ENCODE measurements around the gene NPHP4. TPM values are rescaled to one million over a fixed set of nuclear protein-coding genes. Genes with fewer than 3 reads are reported as not detected.
"Not testable (repeated sequence)": the region's sequence is repeated elsewhere in the genome, so short reads cannot be mapped to it uniquely, and the experiment has no call there.

Gene NPHP4
- total RNA-seq, 1 donor from 2014 or later, result 3.2 TPM

- Histone ChIP-seq H3K27me3 (ENCODE audit: control insufficient read depth, insufficient read depth, low read length) (no peaks in the 10 kb centered on the region), H3K36me3 (ENCODE audit: control insufficient read depth, insufficient read depth, low read length) (peaks cover 2% of the 10 kb centered on the region), H3K4me3 (ENCODE audit: low read depth, low read length) (no peak overlapping the region)
- no peak for DNase-seq (ENCODE audit: low read depth)
- no peak for FAIRE-seq
- TF ChIP-seq CTCF (IDR thresholded peaks at IDR 0.05; ENCODE audit: insufficient read depth, low read length, severe bottlenecking), result no peak
These were observed 64.5 kb downstream of the NPHP4 start for GRCh38 chr1:5927506-5928370.

GRCh38 chr1:5926686-5927435 is 65.4 kb downstream of the NPHP4 start:
- DNase-seq (ENCODE audit: low read depth) (no peak), FAIRE-seq (no peak)
- Histone ChIP-seq H3K36me3 (ENCODE audit: control insufficient read depth, insufficient read depth, low read length) (peaks cover 2% of the 10 kb centered on the region), H3K27me3 (ENCODE audit: control insufficient read depth, insufficient read depth, low read length) (no peaks in the 10 kb centered on the region), H3K4me3 (ENCODE audit: low read depth, low read length) (no peak overlapping the region)
- TF ChIP-seq CTCF (IDR thresholded peaks at IDR 0.05; ENCODE audit: insufficient read depth, low read length, severe bottlenecking), result no peak

- not testable (repeated sequence) for H3K27me3 ChIP-seq (ENCODE audit: control insufficient read depth, insufficient read depth, low read length); DNase-seq (ENCODE audit: low read depth); H3K4me3 ChIP-seq (ENCODE audit: low read depth, low read length); FAIRE-seq; H3K36me3 ChIP-seq (ENCODE audit: control insufficient read depth, insufficient read depth, low read length)
These were observed 69.4 kb downstream of the NPHP4 start for GRCh38 chr1:5922700-5923330.

GRCh38 chr1:5921671-5922070 is 70.6 kb downstream of the NPHP4 start:
- Histone ChIP-seq H3K4me3 (ENCODE audit: low read depth, low read length) (no peak overlapping the region), H3K36me3 (ENCODE audit: control insufficient read depth, insufficient read depth, low read length) (no peaks in the 10 kb centered on the region), H3K27me3 (ENCODE audit: control insufficient read depth, insufficient read depth, low read length) (no peaks in the 10 kb centered on the region)
- TF ChIP-seq CTCF (IDR thresholded peaks at IDR 0.05; ENCODE audit: insufficient read depth, low read length, severe bottlenecking), result no peak
- FAIRE-seq, result peak; percentile 82
- no peak for DNase-seq (ENCODE audit: low read depth)

DNA sequence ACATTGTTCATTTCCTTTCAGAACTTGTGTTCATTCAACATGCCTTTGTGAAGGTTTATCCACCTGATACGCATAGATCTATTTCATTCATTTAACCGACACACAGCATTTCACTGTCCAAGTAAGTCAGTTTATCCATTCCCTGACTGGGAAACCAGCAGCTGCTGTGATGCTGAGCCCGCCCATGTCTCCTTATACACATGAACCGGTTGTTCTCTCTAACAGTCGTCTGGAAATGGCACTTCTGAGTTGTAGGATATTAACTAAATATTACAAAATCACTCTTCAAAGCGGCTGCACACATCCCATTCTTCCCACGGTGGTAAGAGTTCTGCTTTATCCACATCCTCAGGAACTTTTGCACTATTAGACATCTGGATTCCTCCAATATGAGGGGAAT is 71.1 kb downstream of the NPHP4 start:
- FAIRE-seq, result no peak
- no peak for DNase-seq (ENCODE audit: low read depth)
- Histone ChIP-seq H3K4me3 (ENCODE audit: low read depth, low read length) (no peak overlapping the region), H3K27me3 (ENCODE audit: control insufficient read depth, insufficient read depth, low read length) (no peaks in the 10 kb centered on the region), H3K36me3 (ENCODE audit: control insufficient read depth, insufficient read depth, low read length) (no peaks in the 10 kb centered on the region)
- no peak for TF ChIP-seq CTCF (IDR thresholded peaks at IDR 0.05; ENCODE audit: insufficient read depth, low read length, severe bottlenecking)

- H3K27me3 ChIP-seq (ENCODE audit: control insufficient read depth, insufficient read depth, low read length), result no peaks in the 10 kb centered on the region
- no peak overlapping the region for H3K4me3 ChIP-seq (ENCODE audit: low read depth, low read length)
- no peak for TF ChIP-seq CTCF (IDR thresholded peaks at IDR 0.05; ENCODE audit: insufficient read depth, low read length, severe bottlenecking)
- DNase-seq (ENCODE audit: low read depth) (no peak), FAIRE-seq (no peak)
- H3K36me3 ChIP-seq (ENCODE audit: control insufficient read depth, insufficient read depth, low read length), result no peaks in the 10 kb centered on the region
These were observed 72.0 kb downstream of the NPHP4 start for GRCh38 chr1:5920201-5920600.
